ENCODE results near the gene GNAQ. TPM values are rescaled to one million over a fixed set of nuclear protein-coding genes. Genes with fewer than 3 reads are reported as not detected.

The GNAQ gene
- total RNA-seq, 1 experiment from 2014 or later = 48.6 TPM

GRCh38 chr9:77826116-77826515, 205.5 kb downstream of the GNAQ start:
- Mint-ChIP-seq H3K27ac (peak overlapping the region in 1 of 3 experiments; percentile 67; a peak in 1 of 7 replicates), H3K4me1 (peaks cover 0 to 3% of the 10 kb centered on the region in 2 experiments; a peak in 3 of 4 replicates), H3K4me3 (no peak overlapping the region), H3K9me3 (no peaks in the 10 kb centered on the region), H3K27me3 (ENCODE audit: low read depth) (no peaks in the 10 kb centered on the region), H3K36me3 (ENCODE audit: insufficient read depth in 1 of 3, low read depth in 3 of 3) (no peaks in the 10 kb centered on the region)
- H2AK5ac ChIP-seq (ENCODE audit: insufficient read length, low read length) = no peak overlapping the region
- no peak overlapping the region for H2BK5ac ChIP-seq (ENCODE audit: insufficient read length, low read length)
- no peak overlapping the region for H3K56ac ChIP-seq (ENCODE audit: insufficient read length, low read depth, low read length)
- H3K4me1 ChIP-seq (ENCODE audit: insufficient read depth, low read length) = no peaks in the 10 kb centered on the region
- no peaks in the 10 kb centered on the region for H3K23me2 ChIP-seq (ENCODE audit: insufficient read length, low read depth, low read length, poor library complexity, severe bottlenecking)
- H2AFZ ChIP-seq (ENCODE audit: low read length) = no peak overlapping the region
- H3K14ac ChIP-seq (ENCODE audit: insufficient read depth, low read length) = no peak overlapping the region
- no peak overlapping the region for H3K4ac ChIP-seq (ENCODE audit: low read depth, low read length)
- H4K20me1 ChIP-seq (ENCODE audit: control insufficient read depth, insufficient read depth, insufficient read length) = no peaks in the 10 kb centered on the region
- no peak overlapping the region for H3K23ac ChIP-seq (ENCODE audit: insufficient read length, low read depth, low read length)
- no peaks in the 10 kb centered on the region for H3K27me3 ChIP-seq (ENCODE audit: insufficient read depth, low read length)
- no peak overlapping the region for H4K8ac ChIP-seq (replicated peaks; ENCODE audit: insufficient read length, low read depth, low read length)
- H3K9ac ChIP-seq (ENCODE audit: extremely low read depth, insufficient read length, low read length) = no peak overlapping the region
- no peak overlapping the region for H3K27ac ChIP-seq (ENCODE audit: insufficient read length, low read depth, low read length)
- no peak overlapping the region for H4K5ac ChIP-seq (ENCODE audit: insufficient read length, low read depth, low read length)
- H3K18ac ChIP-seq (ENCODE audit: insufficient read length, low read depth, low read length) = no peak overlapping the region
- no peak for DNase-seq
- H2BK12ac ChIP-seq (ENCODE audit: insufficient read length, low read depth, low read length) = no peak overlapping the region
- no peak overlapping the region for H3K4me2 ChIP-seq (ENCODE audit: insufficient read depth, insufficient read length, low read length)
- no peak overlapping the region for H4K91ac ChIP-seq (ENCODE audit: insufficient read length, low read depth, low read length)
- no peak for TF ChIP-seq CTCF (conservative IDR thresholded peaks at IDR 0.05)
- no peaks in the 10 kb centered on the region; the same call in 1 of the 2 replicates for H3K79me2 ChIP-seq (ENCODE audit: insufficient read depth, low read length)
- H2BK120ac ChIP-seq (ENCODE audit: low read depth, low read length, poor library complexity, severe bottlenecking) = no peak overlapping the region
- no peak overlapping the region for H2BK15ac ChIP-seq (ENCODE audit: low read depth, low read length)
- H3T11ph ChIP-seq (ENCODE audit: low read length) = no peak overlapping the region
- no peaks in the 10 kb centered on the region for H3K79me1 ChIP-seq (ENCODE audit: insufficient read depth, low read depth, low read length, poor library complexity, severe bottlenecking)
- no peak overlapping the region for H2BK20ac ChIP-seq (ENCODE audit: low read depth, low read length, poor library complexity, severe bottlenecking)
- WGBS (ENCODE audit: extremely low coverage, insufficient read length, low lambda C conversion rate) = no CpG with 5 or more reads among the region's 2 CpGs
- no peaks in the 10 kb centered on the region for H3K9me3 ChIP-seq (ENCODE audit: control insufficient read depth, low read depth, low read length)
